ENCODE measurements around the gene MRAS.

The MRAS gene

GRCh38 chr3:138395865-138396751, 47.7 kb downstream of the MRAS start:
- Histone ChIP-seq H4K20me1 (ENCODE audit: low read depth, low read length) (no peaks in the 10 kb centered on the region), H3K27ac (ENCODE audit: low read depth, low read length) (no peak overlapping the region), H3K9me2 (replicated peaks; ENCODE audit: insufficient read depth, low read length) (no peaks in the 10 kb centered on the region), H3K79me2 (ENCODE audit: insufficient read depth, low read length) (no peaks in the 10 kb centered on the region), H2AFZ (ENCODE audit: low read depth, low read length, severe bottlenecking) (no peak overlapping the region), H3K4me3 (ENCODE audit: insufficient read depth, low read length, poor library complexity, severe bottlenecking) (no peak overlapping the region), H3K9me3 (ENCODE audit: insufficient read depth, low read length) (no peaks in the 10 kb centered on the region), H3F3A (ENCODE audit: insufficient read depth) (no peaks in the 10 kb centered on the region), H3K9ac (ENCODE audit: low read length) (no peak overlapping the region), H3K36me3 (ENCODE audit: low read length) (no peaks in the 10 kb centered on the region), H3K4me2 (ENCODE audit: low read depth, low read length, poor library complexity, severe bottlenecking) (no peak overlapping the region), H3K27me3 (ENCODE audit: low read length) (no peaks in the 10 kb centered on the region)
- TF ChIP-seq EZH2phosphoT487 (conservative IDR thresholded peaks at IDR 0.05; ENCODE audit: low read length), result no peak

GRCh38 chr3:138396752-138397410, 48.5 kb downstream of the MRAS start:
- H3K36me3 ChIP-seq (ENCODE audit: low read length), result no peaks in the 10 kb centered on the region
- H3K27me3 ChIP-seq (ENCODE audit: low read length), result no peaks in the 10 kb centered on the region
- H3F3A ChIP-seq (ENCODE audit: insufficient read depth), result no peaks in the 10 kb centered on the region
- no peak overlapping the region for H3K9ac ChIP-seq (ENCODE audit: low read length)
- no peak overlapping the region for H3K4me2 ChIP-seq (ENCODE audit: low read depth, low read length, poor library complexity, severe bottlenecking)
- H3K4me3 ChIP-seq (ENCODE audit: insufficient read depth, low read length, poor library complexity, severe bottlenecking), result no peak overlapping the region
- no peak overlapping the region for H3K27ac ChIP-seq (ENCODE audit: low read depth, low read length)
- no peaks in the 10 kb centered on the region for H3K9me3 ChIP-seq (ENCODE audit: insufficient read depth, low read length)
- no peaks in the 10 kb centered on the region for H3K9me2 ChIP-seq (replicated peaks; ENCODE audit: insufficient read depth, low read length)
- H3K79me2 ChIP-seq (ENCODE audit: insufficient read depth, low read length), result no peaks in the 10 kb centered on the region
- no peaks in the 10 kb centered on the region for H4K20me1 ChIP-seq (ENCODE audit: low read depth, low read length)
- no peak overlapping the region for H2AFZ ChIP-seq (ENCODE audit: low read depth, low read length, severe bottlenecking)
- TF ChIP-seq CTCF (IDR thresholded peaks at IDR 0.05; ENCODE audit: insufficient read depth, low read length, poor library complexity, severe bottlenecking) (no peak), EZH2phosphoT487 (conservative IDR thresholded peaks at IDR 0.05; ENCODE audit: low read length) (no peak)

- Histone ChIP-seq H3K27ac (ENCODE audit: low read depth, low read length) (no peak overlapping the region), H3K9ac (ENCODE audit: low read length) (no peak overlapping the region), H3K79me2 (ENCODE audit: insufficient read depth, low read length) (no peaks in the 10 kb centered on the region), H3K4me3 (ENCODE audit: insufficient read depth, low read length, poor library complexity, severe bottlenecking) (no peak overlapping the region), H3F3A (ENCODE audit: insufficient read depth) (no peaks in the 10 kb centered on the region), H3K9me2 (replicated peaks; ENCODE audit: insufficient read depth, low read length) (no peaks in the 10 kb centered on the region), H2AFZ (ENCODE audit: low read depth, low read length, severe bottlenecking) (no peak overlapping the region), H4K20me1 (ENCODE audit: low read depth, low read length) (no peaks in the 10 kb centered on the region), H3K27me3 (ENCODE audit: low read length) (no peaks in the 10 kb centered on the region), H3K4me2 (ENCODE audit: low read depth, low read length, poor library complexity, severe bottlenecking) (no peak overlapping the region), H3K36me3 (ENCODE audit: low read length) (no peaks in the 10 kb centered on the region), H3K9me3 (ENCODE audit: insufficient read depth, low read length) (no peaks in the 10 kb centered on the region)
- TF ChIP-seq EZH2phosphoT487 (conservative IDR thresholded peaks at IDR 0.05; ENCODE audit: low read length) (no peak), CTCF (IDR thresholded peaks at IDR 0.05; ENCODE audit: insufficient read depth, low read length, poor library complexity, severe bottlenecking) (no peak)
Measured at GRCh38 chr3:138397983-138398382, 49.6 kb downstream of the MRAS start.

Data from SU-DHL-6 (cell line).